Raji (cell line): ENCODE results near the gene BMP6.

ENCODE experiments used
- POLR2A ChIP-seq: IDR thresholded peaks from 2 replicates; pipeline ENCODE4 v1.6.1; 2011; ENCODE audit warnings: low read depth, low read length, control low read depth; ENCODE audit not compliant: insufficient read depth

Gene BMP6

GRCh38 chr6:7846966-7847818 is 121.3 kb downstream of the BMP6 start:
- TF ChIP-seq POLR2A, result no peak

GRCh38 chr6:7848229-7848628 is 122.3 kb downstream of the BMP6 start:
- no peak for TF ChIP-seq POLR2A

- no peak for TF ChIP-seq POLR2A
Measured at GRCh38 chr6:7851780-7852179, 125.9 kb downstream of the BMP6 start.

- no peak for TF ChIP-seq POLR2A
Measured at GRCh38 chr6:7859591-7859990, 133.7 kb downstream of the BMP6 start.

GRCh38 chr6:7865781-7866180 is 139.9 kb downstream of the BMP6 start:
- no peak for TF ChIP-seq POLR2A

GRCh38 chr6:7866526-7866925 is 140.6 kb downstream of the BMP6 start:
- TF ChIP-seq POLR2A, result no peak

GRCh38 chr6:7868926-7869325 is 143.0 kb downstream of the BMP6 start:
- no peak for TF ChIP-seq POLR2A

- TF ChIP-seq POLR2A, result no peak
Measured at GRCh38 chr6:7878401-7878964, 152.6 kb downstream of the BMP6 start.

- TF ChIP-seq POLR2A, result no peak
Measured at GRCh38 chr6:7879043-7879442, 153.1 kb downstream of the BMP6 start.

- TF ChIP-seq POLR2A, result no peak
Measured at GRCh38 chr6:7879579-7879978, 153.7 kb downstream of the BMP6 start.

GRCh38 chr6:7879980-7880717 is 154.2 kb downstream of the BMP6 start:
- TF ChIP-seq POLR2A, result no peak

GRCh38 chr6:7880718-7881107 is 154.8 kb downstream of the BMP6 start:
- no peak for TF ChIP-seq POLR2A

- TF ChIP-seq POLR2A, result no peak
Measured at GRCh38 chr6:7881765-7882500, 156.0 kb downstream of the BMP6 start.

- TF ChIP-seq POLR2A, result no peak
Measured at GRCh38 chr6:7882505-7883257, 156.8 kb downstream of the BMP6 start.

- TF ChIP-seq POLR2A, result no peak
Measured at GRCh38 chr6:7883381-7883780, 157.5 kb downstream of the BMP6 start.
